Gastroesophageal sphincter (tissue), 4 donors: ENCODE measurements around the gene NAT9. TPM values are rescaled to one million over a fixed set of nuclear protein-coding genes. Genes with fewer than 3 reads are reported as not detected.

ENCODE experiments used
- ATAC-seq: fragments of 150-250 bp; one replicate; pipeline ENCODE4 v1.9.1; 2016; ENCODE audit warnings: mild to moderate bottlenecking, moderate library complexity
- H3K27ac ChIP-seq, 4 donors: fragments of 200-600 bp; sonication (generic) in 3 of 4; 1 replicate in 3 of 4; 2 replicates in 1 of 4; pipeline ENCODE4 v1.5.1; 2016 to 2019
- H3K27me3 ChIP-seq: fragments of 200-600 bp; sonication (generic); one replicate; pipeline ENCODE4 v1.5.1; 2019
- H3K36me3 ChIP-seq, 2 donors: fragments of 200-600 bp; sonication (generic); one replicate each; pipeline ENCODE4 v1.5.1; 2019; ENCODE audit warnings: control low read depth in 1 of 2
- H3K4me1 ChIP-seq, 3 donors: fragments of 200-600 bp; sonication (generic); 1 replicate in 2 of 3; 2 replicates in 1 of 3; pipeline ENCODE4 v1.5.1; 2016 to 2019; ENCODE audit warnings: control low read depth in 2 of 3
- H3K4me3 ChIP-seq, 2 donors: fragments of 200-600 bp; sonication (generic); one replicate each; pipeline ENCODE4 v1.5.1; 2019; ENCODE audit warnings: mild to moderate bottlenecking in 1 of 2, moderate library complexity in 1 of 2
- H3K9me3 ChIP-seq, 3 donors: fragments of 200-600 bp; sonication (generic); one replicate each; pipeline ENCODE4 v1.5.1; 2017 to 2019; ENCODE audit warnings: control low read depth in 2 of 3
- EP300 ChIP-seq: sonication (generic); formaldehyde crosslinking; IDR thresholded peaks from one replicate; pipeline ENCODE4 v1.6.1; 2017; ENCODE audit warnings: antibody characterized with exemption, mild to moderate bottlenecking
- POLR2A ChIP-seq, 2 donors: fragments of 450-650 bp; IDR thresholded peaks; one replicate each; pipeline ENCODE4 v1.6.1; 2017; ENCODE audit warnings: antibody characterized with exemption in 2 of 2, mild to moderate bottlenecking in 2 of 2, moderate library complexity in 1 of 2
- POLR2AphosphoS5 ChIP-seq: sonication (generic); formaldehyde crosslinking; IDR thresholded peaks from one replicate; pipeline ENCODE4 v1.6.1; 2017; ENCODE audit warnings: antibody characterized with exemption
- WGBS, 2 donors: methylation state at CpG; one replicate each; pipeline ENCODE4 v1.1.5; 2018; ENCODE audit warnings: low coverage in 1 of 2; 5-methylcytosine and 5-hydroxymethylcytosine counted together
- total RNA-seq, 4 donors: library from RNA; depleted of rRNA; stranded (reverse); fragments of >200 nt; gene quantifications; one replicate each; pipeline ENCODE4 v1.1.0, GENCODE V29; 2016
- TF ChIP-seq, protein P1 (sequence below), 4 experiments: fragments of 200-600 bp in 2 of 4; fragments of 450-650 bp in 2 of 4; sonication (generic) in 1 of 4; IDR thresholded peaks; one replicate each; pipeline ENCODE4 v1.5.1; 2017 to 2019; ENCODE audit warnings: antibody characterized with exemption in 4 of 4, mild to moderate bottlenecking in 2 of 4, moderate library complexity in 2 of 4

Gene NAT9
- total RNA-seq, 4 donors from 2014 or later, result 21.7 to 34.7 (median 26.3) TPM

- peaks cover 9% of the 10 kb centered on the region for H3K27me3 ChIP-seq
- H3K4me1 ChIP-seq, result no peaks in the 10 kb centered on the region
- no peak for ATAC-seq
- 40 to 60% methylated on average over 4 to 5 of the region's 5 CpGs for WGBS, 2 donors
- TF ChIP-seq, protein P1, sequence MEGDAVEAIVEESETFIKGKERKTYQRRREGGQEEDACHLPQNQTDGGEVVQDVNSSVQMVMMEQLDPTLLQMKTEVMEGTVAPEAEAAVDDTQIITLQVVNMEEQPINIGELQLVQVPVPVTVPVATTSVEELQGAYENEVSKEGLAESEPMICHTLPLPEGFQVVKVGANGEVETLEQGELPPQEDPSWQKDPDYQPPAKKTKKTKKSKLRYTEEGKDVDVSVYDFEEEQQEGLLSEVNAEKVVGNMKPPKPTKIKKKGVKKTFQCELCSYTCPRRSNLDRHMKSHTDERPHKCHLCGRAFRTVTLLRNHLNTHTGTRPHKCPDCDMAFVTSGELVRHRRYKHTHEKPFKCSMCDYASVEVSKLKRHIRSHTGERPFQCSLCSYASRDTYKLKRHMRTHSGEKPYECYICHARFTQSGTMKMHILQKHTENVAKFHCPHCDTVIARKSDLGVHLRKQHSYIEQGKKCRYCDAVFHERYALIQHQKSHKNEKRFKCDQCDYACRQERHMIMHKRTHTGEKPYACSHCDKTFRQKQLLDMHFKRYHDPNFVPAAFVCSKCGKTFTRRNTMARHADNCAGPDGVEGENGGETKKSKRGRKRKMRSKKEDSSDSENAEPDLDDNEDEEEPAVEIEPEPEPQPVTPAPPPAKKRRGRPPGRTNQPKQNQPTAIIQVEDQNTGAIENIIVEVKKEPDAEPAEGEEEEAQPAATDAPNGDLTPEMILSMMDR (IDR thresholded peaks at IDR 0.05), result no peak
- no peak for TF ChIP-seq POLR2A (IDR thresholded peaks at IDR 0.05)
- TF ChIP-seq POLR2AphosphoS5, result no peak
- no peak for TF ChIP-seq EP300
- no peak overlapping the region for H3K4me3 ChIP-seq
- H3K9me3 ChIP-seq, result no peaks in the 10 kb centered on the region
- no peak overlapping the region for H3K27ac ChIP-seq
- no peaks in the 10 kb centered on the region for H3K36me3 ChIP-seq
These were observed 52.3 kb downstream of the NAT9 start for GRCh38 chr17:74723891-74724290.

GRCh38 chr17:74722782-74723181 lies 53.4 kb downstream of the NAT9 start:
- no peak for ATAC-seq

More at GRCh38 chr17:74722782-74723181, 53.4 kb downstream of the NAT9 start:
- Histone ChIP-seq H3K4me1 (no peaks in the 10 kb centered on the region), H3K4me3 (no peak overlapping the region), H3K36me3 (no peaks in the 10 kb centered on the region), H3K27ac (no peak overlapping the region), H3K27me3 (peaks cover 14% of the 10 kb centered on the region), H3K9me3 (no peaks in the 10 kb centered on the region)
- WGBS, 2 donors, result 62 to 89% methylated on average over 4 of the region's 4 CpGs
- TF ChIP-seq, protein P1 (IDR thresholded peaks at IDR 0.05), result no peak
- TF ChIP-seq EP300 (no peak), POLR2A (IDR thresholded peaks at IDR 0.05) (no peak), POLR2AphosphoS5 (no peak)

Other genes with a start within 250 kb of the NAT9 start
- 1 to 10 TPM in 1 of 4 donors, under 1 TPM in 1, not detected in 2; 0.67 to 1.0 TPM for gene CD300LB, start 244.9 kb downstream of the NAT9 start, total RNA-seq
- gene CD300C, start 230.2 kb downstream of the NAT9 start, total RNA-seq, result 1 to 10 TPM in 1 of 4 donors, under 1 TPM in 1, not detected in 2; 0.54 to 2.3 TPM
- gene CD300H, start 208.8 kb downstream of the NAT9 start, total RNA-seq, result not detected
- not detected for gene CD300LD, start 184.1 kb downstream of the NAT9 start, total RNA-seq
- gene CD300E, start 152.6 kb downstream of the NAT9 start, total RNA-seq, result 1 to 10 TPM in 1 of 4 donors, under 1 TPM in 3; 0.16 to 3.9 (median 0.41) TPM
- gene CD300LF, start 63.4 kb downstream of the NAT9 start, total RNA-seq, result under 1 TPM in 1 of 4 donors, not detected in 3; 0.27 TPM
- 1 to 10 TPM; 1.2 to 5.1 (median 2.0) TPM for gene RAB37, start 39.1 kb downstream of the NAT9 start, total RNA-seq
- gene NHERF1, start 27.7 kb downstream of the NAT9 start, total RNA-seq, result 10 to 100 TPM; 10.3 to 25.7 (median 19.9) TPM
- 1 to 10 TPM in 1 of 4 donors, under 1 TPM in 2, not detected in 1; 0.16 to 3.5 (median 0.42) TPM for gene GRIN2C, start 83.5 kb upstream of the NAT9 start, total RNA-seq
- gene FDXR, start 96.6 kb upstream of the NAT9 start, total RNA-seq, result 1 to 10 TPM; 3.6 to 7.8 (median 4.6) TPM
- under 1 TPM in 1 of 4 donors, not detected in 3; 0.37 TPM for gene FADS6, start 117.3 kb upstream of the NAT9 start, total RNA-seq
- not detected for gene USH1G, start 146.9 kb upstream of the NAT9 start, total RNA-seq
- gene OTOP2, start 147.9 kb upstream of the NAT9 start, total RNA-seq, result not detected
- gene OTOP3, start 159.6 kb upstream of the NAT9 start, total RNA-seq, result under 1 TPM in 2 of 4 donors, not detected in 2; 0.31 to 0.82 TPM
- 10 to 100 TPM in 2 of 4 donors, 1 to 10 TPM in 2; 4.6 to 21.9 (median 10.8) TPM for gene HID1, start 196.4 kb upstream of the NAT9 start, total RNA-seq
- 10 to 100 TPM; 11.8 to 35.3 (median 18.1) TPM for gene CDR2L, start 211.3 kb upstream of the NAT9 start, total RNA-seq
- 100 to 1,000 TPM in 1 of 4 donors, 10 to 100 TPM in 3; 36.6 to 112 (median 50.5) TPM for gene MRPL58, start 236.3 kb upstream of the NAT9 start, total RNA-seq